GM23248 (cell line): ENCODE measurements around the gene KDM3A.

Experiments
- EZH2 ChIP-seq: fragments of 200-600 bp; sonication (generic); IDR thresholded peaks from 2 replicates; pipeline ENCODE4 v1.6.1; 2018; ENCODE audit warnings: antibody characterized with exemption, mild to moderate bottlenecking; ENCODE audit not compliant: insufficient read depth, poor library complexity, severe bottlenecking
- EZH2phosphoT487 ChIP-seq: fragments of 200-600 bp; sonication (generic); IDR thresholded peaks from 2 replicates; pipeline ENCODE4 v1.6.1; 2018; ENCODE audit warnings: antibody characterized with exemption, moderate library complexity, mild to moderate bottlenecking, low read depth; ENCODE audit not compliant: insufficient read depth

DNA sequence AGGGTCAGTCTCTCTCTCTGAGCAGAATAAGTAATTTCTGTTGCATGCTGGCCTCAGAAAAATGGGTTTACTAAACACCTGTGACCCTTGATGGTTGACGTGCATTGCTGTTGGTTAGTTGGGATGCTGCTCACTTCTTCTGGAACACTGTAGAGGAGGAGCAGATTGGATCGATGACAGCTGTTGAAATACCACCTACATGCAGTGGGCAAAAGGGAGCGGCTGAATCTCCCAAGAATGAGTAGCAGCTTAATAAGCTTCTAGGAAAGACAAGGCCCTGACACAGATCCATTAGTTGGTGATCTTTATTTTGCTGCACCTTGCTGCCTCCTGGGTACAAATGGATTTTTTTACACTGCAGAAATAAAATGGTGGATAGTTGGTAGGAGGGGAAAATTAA lies 43.2 kb downstream of the KDM3A start:
- TF ChIP-seq EZH2phosphoT487 (no peak), EZH2 (no peak)
